Pancreas (tissue), 10 donors: Measurements from ENCODE around the gene RECQL5. TPM values are rescaled to one million over a fixed set of nuclear protein-coding genes. Genes with fewer than 3 reads are reported as not detected.
"Not testable (repeated sequence)": the region's sequence is repeated elsewhere in the genome, so short reads cannot be mapped to it uniquely, and the experiment has no call there.

Experiments used
- ATAC-seq, 4 donors: fragments of 200-7000 bp; cut with Tn5 transposase; one replicate each; pipeline versions ENCODE4 v1.8.0 to v1.9.1; 2020; ENCODE audit warnings: mild to moderate bottlenecking in 4 of 4, moderate library complexity in 4 of 4
- DNase-seq, 6 donors: peaks; one replicate each; pipeline ENCODE4 v3.0.0-alpha.2; 2020
- FAIRE-seq: peaks from 2 replicates; lab custom pipeline; 2012; peaks lifted over from hg19 to GRCh38; lab: Jason Lieb, UNC
- H3K27ac ChIP-seq, 4 donors: fragments of 200-600 bp; sonication (generic); 1 replicate in 3 of 4; 2 replicates in 1 of 4; pipeline versions ENCODE4 v1.5.0 to v1.8.0; 2020
- H3K27me3 ChIP-seq, 4 donors: fragments of 200-600 bp; one replicate each; pipeline ENCODE4 v1.8.0; 2021
- H3K36me3 ChIP-seq, 3 donors: fragments of 200-600 bp; sonication (generic) in 1 of 3; one replicate each; pipeline versions ENCODE4 v1.5.0 to v1.8.0; 2020 to 2021
- H3K4me1 ChIP-seq, 3 donors: fragments of 200-600 bp; one replicate each; pipeline ENCODE4 v1.8.0; 2021
- H3K4me3 ChIP-seq, 4 donors: fragments of 200-600 bp; sonication (generic) in 2 of 4; one replicate each; pipeline versions ENCODE4 v1.5.0 to v1.8.0; 2020 to 2021
- H3K9me3 ChIP-seq, 4 donors: fragments of 200-600 bp; one replicate each; pipeline ENCODE4 v1.8.0; 2021
- WGBS, 2 donors: extraction: QIAGEN DNeasy Blood & Tissue Kit; methylation state at CpG; one replicate each; pipeline ENCODE4 v1.1.7; 2013; 5-methylcytosine and 5-hydroxymethylcytosine counted together
- intact Hi-C, 3 donors: fragments of 100-400 bp; cut with DNase I; formaldehyde crosslinking; loops; one replicate each; pipeline versions ENCODE4 v1.11.1 to v1.14.2; 2022
- polyA plus RNA-seq, 2 donors: library from polyadenylated mRNA; stranded (reverse); fragments of 200-250 nt; gene quantifications; one replicate each; pipeline ENCODE4 v1.2.3, GENCODE V29; 2013
- total RNA-seq, 6 donors: library from RNA; stranded (reverse); fragmentation: NEBNext Ultra II Directional in 4 of 6; extraction: Animal tissue kit (Norgen Biotek cat#: 25700) in 4 of 6; gene quantifications; one replicate each; pipeline versions ENCODE4 v1.2.1 to v1.2.4, GENCODE V29; 2021 to 2023
- TF ChIP-seq, protein P1 (sequence below), 4 donors: fragments of 200-600 bp; sonication (generic) in 3 of 4; IDR thresholded peaks; one replicate each; pipeline versions ENCODE4 v1.5.0 to v1.8.0; 2021; ENCODE audit warnings: antibody characterized with exemption in 4 of 4
- donor health status: healthy with polysubstance abuse.
- donor health status: DM: no; HTN: no; CAD: no; lungs with moderate emphysema.
- donor health status: DM: no; HTN: no; CAD: no.
- donor health status: control.
- donor health status: control.
- donor health status: Bipolar disorder and iron deficiency.
- donor health status: DM: yes; HTN: yes; CAD: no.
- donor health status: DM: no; HTN: no; CAD: no.
- donor health status: DM: no; HTN: no; CAD: no.
- donor health status: DM: yes; HTN: yes; CAD: no.

RECQL5 gene
- total and polyA plus RNA-seq, 8 donors, result 8.7 to 65.2 (median 14.9) TPM

DNA sequence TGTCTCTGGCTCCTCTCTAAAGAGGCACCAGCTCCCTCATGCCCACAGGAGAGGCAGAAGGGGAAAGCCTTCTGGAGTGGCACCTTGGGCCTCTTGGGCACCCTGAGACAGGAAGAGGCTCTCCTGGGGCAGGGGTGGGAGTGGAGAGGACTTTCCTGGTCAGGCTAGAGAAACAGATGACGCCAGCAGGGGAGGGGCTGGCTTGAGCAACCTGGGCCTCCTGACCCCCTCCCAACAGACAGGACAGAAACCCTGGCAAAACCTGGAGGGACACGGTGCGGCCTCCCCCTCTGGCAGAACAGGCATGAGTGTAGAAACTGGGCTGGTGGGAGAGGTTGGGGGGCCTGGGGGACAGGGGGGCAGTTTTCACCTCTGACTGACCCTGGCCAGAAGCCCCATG lies 27.6 kb downstream of the RECQL5 start:
- peaks cover under 1 to 6% (median under 1%) of the 10 kb centered on the region in 3 donors for H3K4me1 ChIP-seq
- ATAC-seq (no peak), DNase-seq (peak in 1 of 6 donors; percentile 13)

DNA sequence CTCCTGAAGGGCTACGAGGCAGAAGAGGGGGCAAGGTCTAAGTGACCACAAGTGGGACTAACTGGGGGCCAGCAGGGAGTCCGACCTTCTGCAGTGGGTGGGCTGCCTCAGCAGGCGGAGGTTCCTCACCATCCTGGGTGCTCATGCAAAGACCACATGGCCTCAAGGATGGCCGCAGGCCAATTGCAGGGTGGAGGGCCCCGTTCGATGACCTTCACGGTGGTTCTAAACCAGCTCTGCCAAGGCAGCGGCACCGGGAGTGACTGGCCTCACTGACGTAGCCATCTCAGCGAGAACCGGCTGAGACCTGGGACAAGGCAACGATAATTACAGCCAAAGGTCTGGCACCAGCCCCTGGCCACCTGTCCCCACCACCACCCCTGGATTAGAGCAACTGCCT lies 28.1 kb downstream of the RECQL5 start:
- no peak overlapping the region for H3K27ac ChIP-seq
- H3K4me1 ChIP-seq, result peaks cover 5 to 10% (median 5%) of the 10 kb centered on the region in 3 donors
- no peaks in the 10 kb centered on the region for H3K27me3 ChIP-seq
- H3K9me3 ChIP-seq, result no peaks in the 10 kb centered on the region
- 84 to 88% methylated on average over 13 of the region's 13 CpGs for WGBS, 2 donors
- FAIRE-seq, result no peak
- TF ChIP-seq, protein P1, sequence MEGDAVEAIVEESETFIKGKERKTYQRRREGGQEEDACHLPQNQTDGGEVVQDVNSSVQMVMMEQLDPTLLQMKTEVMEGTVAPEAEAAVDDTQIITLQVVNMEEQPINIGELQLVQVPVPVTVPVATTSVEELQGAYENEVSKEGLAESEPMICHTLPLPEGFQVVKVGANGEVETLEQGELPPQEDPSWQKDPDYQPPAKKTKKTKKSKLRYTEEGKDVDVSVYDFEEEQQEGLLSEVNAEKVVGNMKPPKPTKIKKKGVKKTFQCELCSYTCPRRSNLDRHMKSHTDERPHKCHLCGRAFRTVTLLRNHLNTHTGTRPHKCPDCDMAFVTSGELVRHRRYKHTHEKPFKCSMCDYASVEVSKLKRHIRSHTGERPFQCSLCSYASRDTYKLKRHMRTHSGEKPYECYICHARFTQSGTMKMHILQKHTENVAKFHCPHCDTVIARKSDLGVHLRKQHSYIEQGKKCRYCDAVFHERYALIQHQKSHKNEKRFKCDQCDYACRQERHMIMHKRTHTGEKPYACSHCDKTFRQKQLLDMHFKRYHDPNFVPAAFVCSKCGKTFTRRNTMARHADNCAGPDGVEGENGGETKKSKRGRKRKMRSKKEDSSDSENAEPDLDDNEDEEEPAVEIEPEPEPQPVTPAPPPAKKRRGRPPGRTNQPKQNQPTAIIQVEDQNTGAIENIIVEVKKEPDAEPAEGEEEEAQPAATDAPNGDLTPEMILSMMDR (IDR thresholded peaks at IDR 0.05), result no peak
- intact Hi-C loops, result no loop called here
- H3K4me3 ChIP-seq, result no peak overlapping the region
- no peak for ATAC-seq
- H3K36me3 ChIP-seq, result no peaks in the 10 kb centered on the region
- peak in 3 of 6 donors; percentile 33 to 74 (median 51) for DNase-seq

More for the DNA sequence above, 27.6 kb downstream of the RECQL5 start:
- H3K27me3 ChIP-seq, result no peaks in the 10 kb centered on the region
- no peaks in the 10 kb centered on the region for H3K9me3 ChIP-seq
- TF ChIP-seq, protein P1 (IDR thresholded peaks at IDR 0.05), result no peak
- peak overlapping the region in 1 of 4 donors; percentile 66 for H3K27ac ChIP-seq
- 84 to 96% methylated on average over 3 of the region's 3 CpGs for WGBS, 2 donors
- H3K4me3 ChIP-seq, result no peak overlapping the region
- H3K36me3 ChIP-seq, result no peaks in the 10 kb centered on the region
- intact Hi-C loops, result no loop called here
- FAIRE-seq, result no peak

DNA sequence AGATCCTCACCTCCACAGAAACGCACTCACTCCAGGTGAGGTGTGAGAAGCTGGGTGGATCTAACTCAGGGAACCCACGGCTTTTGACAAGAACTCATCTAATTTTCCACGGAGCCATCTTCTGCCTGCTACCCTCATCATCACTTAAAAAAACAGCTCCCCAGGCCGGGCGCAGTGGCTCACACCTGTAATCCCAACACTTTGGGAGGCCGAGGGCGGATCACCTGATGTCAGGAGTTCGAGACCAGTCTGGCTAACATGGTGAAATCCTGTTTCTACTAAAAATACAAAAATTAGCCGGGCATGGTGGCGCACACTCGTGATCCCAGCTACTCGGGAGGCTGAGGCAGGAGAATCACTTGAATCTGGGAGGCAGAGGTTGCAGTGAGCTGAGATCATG lies 28.9 kb downstream of the RECQL5 start:
- H3K27me3 ChIP-seq, FAIRE-seq, H3K27ac ChIP-seq, DNase-seq, ATAC-seq, H3K4me3 ChIP-seq, H3K36me3 ChIP-seq, intact Hi-C loops, H3K9me3 ChIP-seq: not testable (repeated sequence)
- WGBS, 2 donors, result 90 to 92% methylated on average over 12 of the region's 12 CpGs
- H3K4me1 ChIP-seq, result peaks cover 13 to 14% (median 14%) of the 10 kb centered on the region in 3 donors

DNA sequence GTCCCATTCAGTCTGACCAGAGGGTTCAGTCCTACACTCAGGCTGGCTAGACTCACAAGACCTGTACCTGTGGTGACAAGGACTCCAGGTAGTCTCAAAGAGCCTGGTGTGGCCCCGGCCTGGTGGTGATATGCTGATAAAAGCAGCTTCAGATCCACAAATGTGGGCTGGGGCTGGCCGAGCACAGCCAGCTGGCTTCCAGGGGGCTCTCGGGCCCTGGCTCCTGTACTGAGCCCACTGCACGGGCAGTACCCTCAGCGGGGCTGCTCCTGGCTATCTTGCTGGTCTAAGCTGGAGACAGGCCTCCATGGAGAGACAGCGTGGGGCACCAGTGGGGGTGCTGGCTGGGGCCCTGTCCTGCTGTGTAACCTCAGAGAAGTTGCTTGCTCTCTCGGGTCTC lies 29.4 kb downstream of the RECQL5 start:
- TF ChIP-seq, protein P1 (IDR thresholded peaks at IDR 0.05), result no peak
- intact Hi-C loops, result no loop called here
- FAIRE-seq, result no peak
- WGBS, 2 donors, result 90 to 93% methylated on average over 7 of the region's 7 CpGs
- Histone ChIP-seq H3K27ac (no peak overlapping the region), H3K36me3 (no peaks in the 10 kb centered on the region), H3K4me1 (peaks cover 13 to 14% (median 14%) of the 10 kb centered on the region in 3 donors), H3K9me3 (no peaks in the 10 kb centered on the region), H3K4me3 (no peak overlapping the region), H3K27me3 (no peaks in the 10 kb centered on the region)
- peak in 2 of 6 donors; percentile 50 to 52 for DNase-seq
- no peak for ATAC-seq

DNA sequence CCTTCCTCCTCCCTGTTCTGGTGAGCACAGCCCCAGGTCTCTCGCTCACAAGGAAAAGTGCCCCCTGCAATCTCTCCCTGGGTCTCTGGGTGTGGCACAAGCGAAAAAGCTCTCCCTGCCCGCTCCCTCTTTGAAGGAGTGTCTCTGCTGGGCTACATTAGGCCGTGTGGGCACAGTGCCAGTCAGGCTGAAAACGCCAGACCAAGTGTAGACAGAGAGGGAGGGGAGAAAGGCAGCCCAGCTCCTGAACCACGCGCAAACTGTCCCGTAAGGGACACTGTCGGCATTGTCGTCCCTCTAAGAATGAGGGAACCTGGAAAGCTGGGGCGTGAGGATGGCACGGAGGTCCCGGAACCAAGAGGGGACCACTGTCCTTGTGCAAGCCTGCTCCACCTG lies 29.8 kb downstream of the RECQL5 start:
- no peak for ATAC-seq
- intact Hi-C loops, result no loop called here
- DNase-seq, result peak in 3 of 6 donors; percentile 32 to 62 (median 57)
- Histone ChIP-seq H3K27me3 (no peaks in the 10 kb centered on the region), H3K27ac (no peak overlapping the region), H3K36me3 (no peaks in the 10 kb centered on the region), H3K9me3 (no peaks in the 10 kb centered on the region), H3K4me1 (peaks cover 13 to 14% (median 14%) of the 10 kb centered on the region in 3 donors), H3K4me3 (no peak overlapping the region)
- TF ChIP-seq, protein P1 (IDR thresholded peaks at IDR 0.05), result no peak
- no peak for FAIRE-seq
- 79 to 82% methylated on average over 13 of the region's 13 CpGs for WGBS, 2 donors
